Measurements from ENCODE around the gene SUGT1.

The SUGT1 gene

DNA sequence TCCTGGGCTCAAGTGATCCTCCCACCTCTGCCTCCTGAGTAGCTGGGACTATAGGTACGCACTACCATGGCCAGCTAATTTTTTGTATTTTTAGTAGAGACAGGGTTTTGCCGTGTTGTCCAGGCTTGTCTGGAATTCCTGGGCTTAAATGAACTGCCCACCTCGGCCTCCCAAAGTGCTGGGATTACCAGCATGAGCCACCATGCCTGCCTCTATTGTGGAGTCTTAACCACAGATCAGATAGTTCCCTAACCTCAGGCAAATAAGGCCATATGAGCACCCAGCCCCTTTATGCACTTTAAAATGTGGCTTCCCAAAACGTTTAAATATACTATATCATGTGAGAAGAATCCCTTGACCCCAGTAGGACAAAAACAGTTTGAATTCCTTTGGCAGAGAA lies 70.5 kb downstream of the SUGT1 start:
- H3K36me3 ChIP-seq (ENCODE audit: control insufficient read depth, insufficient read depth, low read length), result no peaks in the 10 kb centered on the region
- no peak for TF ChIP-seq CTCF (IDR thresholded peaks at IDR 0.05; ENCODE audit: insufficient read depth, low read length, poor library complexity, severe bottlenecking)
- no peaks in the 10 kb centered on the region for H3K27me3 ChIP-seq (replicated peaks; ENCODE audit: control insufficient read depth, insufficient read depth, low read length)
- no peak for DNase-seq (ENCODE audit: extremely low read depth, insufficient read length)
- no peak overlapping the region for H3K4me3 ChIP-seq (replicated peaks; ENCODE audit: low read depth, low read length)

GRCh38 chr13:52725302-52725701 lies 72.7 kb downstream of the SUGT1 start:
- no peak for DNase-seq (ENCODE audit: extremely low read depth, insufficient read length)
- Histone ChIP-seq H3K27me3 (replicated peaks; ENCODE audit: control insufficient read depth, insufficient read depth, low read length) (no peaks in the 10 kb centered on the region), H3K4me3 (replicated peaks; ENCODE audit: low read depth, low read length) (no peak overlapping the region), H3K36me3 (ENCODE audit: control insufficient read depth, insufficient read depth, low read length) (no peaks in the 10 kb centered on the region)
- no peak for TF ChIP-seq CTCF (IDR thresholded peaks at IDR 0.05; ENCODE audit: insufficient read depth, low read length, poor library complexity, severe bottlenecking)

GRCh38 chr13:52726258-52726657 lies 73.6 kb downstream of the SUGT1 start:
- no peaks in the 10 kb centered on the region for H3K27me3 ChIP-seq (replicated peaks; ENCODE audit: control insufficient read depth, insufficient read depth, low read length)
- H3K36me3 ChIP-seq (ENCODE audit: control insufficient read depth, insufficient read depth, low read length), result no peaks in the 10 kb centered on the region
- DNase-seq (ENCODE audit: extremely low read depth, insufficient read length), result no peak
- H3K4me3 ChIP-seq (replicated peaks; ENCODE audit: low read depth, low read length), result no peak overlapping the region
- TF ChIP-seq CTCF (IDR thresholded peaks at IDR 0.05; ENCODE audit: insufficient read depth, low read length, poor library complexity, severe bottlenecking), result no peak

- Histone ChIP-seq H3K27me3 (replicated peaks; ENCODE audit: control insufficient read depth, insufficient read depth, low read length) (no peaks in the 10 kb centered on the region; the same call in 1 of the 2 replicates), H3K4me3 (replicated peaks; ENCODE audit: low read depth, low read length) (no peak overlapping the region), H3K36me3 (ENCODE audit: control insufficient read depth, insufficient read depth, low read length) (no peaks in the 10 kb centered on the region)
- TF ChIP-seq CTCF (IDR thresholded peaks at IDR 0.05; ENCODE audit: insufficient read depth, low read length, poor library complexity, severe bottlenecking), result no peak
- DNase-seq (ENCODE audit: extremely low read depth, insufficient read length), result no peak
Observed at GRCh38 chr13:52734075-52734623, 81.5 kb downstream of the SUGT1 start.

DNA sequence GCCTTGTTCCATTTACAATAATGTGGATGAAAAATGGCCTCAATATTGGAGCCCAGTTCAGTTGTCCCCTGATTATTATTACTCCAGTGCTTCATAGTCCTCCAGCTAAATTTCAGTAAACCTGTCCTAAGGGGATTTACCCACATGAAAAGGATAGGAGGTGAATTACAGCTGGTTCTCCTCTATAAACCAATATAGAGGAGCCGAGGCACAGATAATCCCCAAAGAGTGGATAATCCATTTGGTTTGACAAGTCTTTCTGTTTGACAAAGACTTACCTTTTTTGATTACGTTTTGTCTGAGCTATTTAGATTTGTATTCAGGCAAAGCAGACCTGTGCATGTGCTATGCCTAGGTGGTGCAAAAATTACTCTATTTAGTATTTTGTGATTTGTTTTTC lies 84.3 kb downstream of the SUGT1 start:
- Histone ChIP-seq H3K4me3 (replicated peaks; ENCODE audit: low read depth, low read length) (no peak overlapping the region), H3K27me3 (replicated peaks; ENCODE audit: control insufficient read depth, insufficient read depth, low read length) (no peaks in the 10 kb centered on the region; the same call in 1 of the 2 replicates), H3K36me3 (ENCODE audit: control insufficient read depth, insufficient read depth, low read length) (no peaks in the 10 kb centered on the region)
- no peak for TF ChIP-seq CTCF (IDR thresholded peaks at IDR 0.05; ENCODE audit: insufficient read depth, low read length, poor library complexity, severe bottlenecking)
- DNase-seq (ENCODE audit: extremely low read depth, insufficient read length), result no peak

DNA sequence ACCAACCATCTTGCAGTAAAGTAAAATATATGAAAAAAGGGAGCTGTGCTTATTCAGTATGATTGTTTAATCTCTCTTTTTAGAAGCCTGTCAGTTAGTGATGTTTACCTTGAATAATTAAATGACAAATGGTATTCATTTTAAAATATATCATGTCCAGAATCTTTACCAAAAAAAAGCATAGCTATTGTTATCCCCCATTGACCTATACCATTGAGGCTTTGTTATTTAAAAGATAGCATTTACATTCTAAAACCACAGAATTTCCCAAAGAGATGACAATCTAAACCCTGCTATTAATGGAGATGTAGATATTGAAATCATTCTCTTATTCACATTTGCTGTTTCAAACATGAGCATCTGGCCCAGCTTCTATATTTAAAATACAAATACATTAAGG lies 84.8 kb downstream of the SUGT1 start:
- Histone ChIP-seq H3K27me3 (replicated peaks; ENCODE audit: control insufficient read depth, insufficient read depth, low read length) (no peaks in the 10 kb centered on the region; the same call in 1 of the 2 replicates), H3K36me3 (ENCODE audit: control insufficient read depth, insufficient read depth, low read length) (no peaks in the 10 kb centered on the region), H3K4me3 (replicated peaks; ENCODE audit: low read depth, low read length) (no peak overlapping the region)
- no peak for TF ChIP-seq CTCF (IDR thresholded peaks at IDR 0.05; ENCODE audit: insufficient read depth, low read length, poor library complexity, severe bottlenecking)
- no peak for DNase-seq (ENCODE audit: extremely low read depth, insufficient read length)
